Transverse colon (tissue), 4 donors: ENCODE measurements around the gene HUNK. TPM values are rescaled to one million over a fixed set of nuclear protein-coding genes. Genes with fewer than 3 reads are reported as not detected.

Experiments used
- DNase-seq: peaks from one replicate; pipeline ENCODE4 v3.0.0-alpha.2; 2019
- H3K27ac ChIP-seq, 4 donors: fragments of 200-600 bp; sonication (generic); 2 replicates each; pipeline ENCODE4 v1.5.1; 2016 to 2018; ENCODE audit warnings: inconsistent platforms in 4 of 4
- H3K27me3 ChIP-seq: fragments of 200-600 bp; sonication (generic); 2 replicates; pipeline ENCODE4 v1.5.1; 2017; ENCODE audit warnings: inconsistent platforms
- H3K36me3 ChIP-seq, 4 donors: fragments of 200-600 bp; sonication (generic); 2 replicates each; pipeline ENCODE4 v1.5.1; 2017 to 2019; ENCODE audit warnings: inconsistent platforms in 4 of 4
- H3K4me1 ChIP-seq, 4 donors: fragments of 200-600 bp; sonication (generic); 2 replicates each; pipeline ENCODE4 v1.5.1; 2017 to 2020; ENCODE audit warnings: inconsistent platforms in 4 of 4
- H3K4me3 ChIP-seq, 4 donors: fragments of 200-600 bp; sonication (generic); 1 replicate in 1 of 4; 2 replicates in 3 of 4; pipeline versions ENCODE4 v1.5.1 to v1.6.1; 2017 to 2019; ENCODE audit warnings: inconsistent platforms in 4 of 4
- H3K9me3 ChIP-seq, 2 donors: fragments of 200-600 bp; sonication (generic); 2 replicates each; pipeline ENCODE4 v1.5.1; 2017 to 2019; ENCODE audit warnings: inconsistent platforms in 2 of 2
- EP300 ChIP-seq: sonication (generic); formaldehyde crosslinking; IDR thresholded peaks from one replicate; pipeline ENCODE4 v1.6.1; 2017; ENCODE audit warnings: antibody characterized with exemption, low read depth
- POLR2A ChIP-seq: fragments of 450-650 bp; IDR thresholded peaks from one replicate; pipeline ENCODE4 v1.6.1; 2016; ENCODE audit warnings: antibody characterized with exemption, mild to moderate bottlenecking, moderate library complexity
- POLR2AphosphoS5 ChIP-seq, 3 donors: sonication (generic); formaldehyde crosslinking; IDR thresholded peaks; one replicate each; pipeline ENCODE4 v1.6.1; 2016; ENCODE audit warnings: antibody characterized with exemption in 3 of 3
- WGBS, 2 donors: methylation state at CpG; one replicate each; pipeline ENCODE4 v1.1.5; 2018; ENCODE audit warnings: low coverage in 1 of 2; 5-methylcytosine and 5-hydroxymethylcytosine counted together
- in situ Hi-C, 4 donors: fragments of 200-750 bp; cut with MboI; loops; one replicate each; pipeline versions ENCODE4 v1.15.0 to v1.15.1; 2017; ENCODE audit warnings: low sequenced_read_pairs in 3 of 4, low pct_ligation_motif_present in 1 of 4, low pct_unique_long_range_greater_than_20kb in 1 of 4
- intact Hi-C: fragments of 100-400 bp; cut with DNase I; formaldehyde crosslinking; loops from one replicate; pipeline ENCODE4 v1.15.1; 2023; ENCODE audit warnings: low total_unique reads
- total RNA-seq, 4 donors: library from RNA; depleted of rRNA; stranded (reverse); fragments of >200 nt; gene quantifications; one replicate each; pipeline ENCODE4 v1.1.0, GENCODE V29; 2016
- TF ChIP-seq, protein P1 (sequence below), 5 experiments: fragments of 200-600 bp in 3 of 5; fragments of 450-650 bp in 2 of 5; sonication (generic) in 3 of 5; IDR thresholded peaks; 1 replicate in 2 of 5; 2 replicates in 3 of 5; pipeline ENCODE4 v1.5.1; 2016 to 2017; ENCODE audit warnings: antibody characterized with exemption in 5 of 5, inconsistent platforms in 3 of 5, mild to moderate bottlenecking in 2 of 5, moderate library complexity in 1 of 5

Gene HUNK
- total RNA-seq, 4 donors from 2014 or later = 1.8 to 6.7 (median 3.9) TPM

DNA sequence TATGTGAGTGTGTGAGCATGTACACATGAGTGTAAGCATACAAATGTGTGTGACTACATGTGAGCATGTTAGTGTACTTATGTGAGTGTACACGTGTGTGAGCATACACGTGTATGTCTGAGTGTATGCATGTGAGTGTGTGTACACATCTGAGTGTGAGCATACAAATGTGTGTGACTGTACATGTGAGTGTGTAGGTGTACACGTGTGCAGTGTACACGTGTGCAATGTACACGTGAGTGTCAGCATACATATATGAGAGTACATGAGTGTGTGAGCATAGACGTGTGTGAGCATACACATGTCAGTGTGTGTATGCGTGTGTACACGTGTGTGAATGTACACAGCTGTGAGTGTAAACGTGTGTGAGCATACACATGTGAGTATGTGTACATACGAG lies 170.6 kb downstream of the HUNK start:
- H3K4me3 ChIP-seq = no peak overlapping the region
- no peaks in the 10 kb centered on the region for H3K36me3 ChIP-seq
- intact Hi-C loops = loop anchor here (5.0 kb wide), 1 partner anchor 754 kb away; no protein-coding TSS in a partner anchor
- H3K27ac ChIP-seq = no peak overlapping the region
- WGBS, 2 donors = 85 to 97% methylated on average over 9 to 10 of the region's 10 CpGs
- no peaks in the 10 kb centered on the region for H3K4me1 ChIP-seq
- DNase-seq = no peak
- in situ Hi-C loops = no loop called here
- no peaks in the 10 kb centered on the region for H3K27me3 ChIP-seq
- H3K9me3 ChIP-seq = no peaks in the 10 kb centered on the region
- TF ChIP-seq, protein P1, sequence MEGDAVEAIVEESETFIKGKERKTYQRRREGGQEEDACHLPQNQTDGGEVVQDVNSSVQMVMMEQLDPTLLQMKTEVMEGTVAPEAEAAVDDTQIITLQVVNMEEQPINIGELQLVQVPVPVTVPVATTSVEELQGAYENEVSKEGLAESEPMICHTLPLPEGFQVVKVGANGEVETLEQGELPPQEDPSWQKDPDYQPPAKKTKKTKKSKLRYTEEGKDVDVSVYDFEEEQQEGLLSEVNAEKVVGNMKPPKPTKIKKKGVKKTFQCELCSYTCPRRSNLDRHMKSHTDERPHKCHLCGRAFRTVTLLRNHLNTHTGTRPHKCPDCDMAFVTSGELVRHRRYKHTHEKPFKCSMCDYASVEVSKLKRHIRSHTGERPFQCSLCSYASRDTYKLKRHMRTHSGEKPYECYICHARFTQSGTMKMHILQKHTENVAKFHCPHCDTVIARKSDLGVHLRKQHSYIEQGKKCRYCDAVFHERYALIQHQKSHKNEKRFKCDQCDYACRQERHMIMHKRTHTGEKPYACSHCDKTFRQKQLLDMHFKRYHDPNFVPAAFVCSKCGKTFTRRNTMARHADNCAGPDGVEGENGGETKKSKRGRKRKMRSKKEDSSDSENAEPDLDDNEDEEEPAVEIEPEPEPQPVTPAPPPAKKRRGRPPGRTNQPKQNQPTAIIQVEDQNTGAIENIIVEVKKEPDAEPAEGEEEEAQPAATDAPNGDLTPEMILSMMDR (IDR thresholded peaks at IDR 0.05) = no peak
- no peak for TF ChIP-seq POLR2A

DNA sequence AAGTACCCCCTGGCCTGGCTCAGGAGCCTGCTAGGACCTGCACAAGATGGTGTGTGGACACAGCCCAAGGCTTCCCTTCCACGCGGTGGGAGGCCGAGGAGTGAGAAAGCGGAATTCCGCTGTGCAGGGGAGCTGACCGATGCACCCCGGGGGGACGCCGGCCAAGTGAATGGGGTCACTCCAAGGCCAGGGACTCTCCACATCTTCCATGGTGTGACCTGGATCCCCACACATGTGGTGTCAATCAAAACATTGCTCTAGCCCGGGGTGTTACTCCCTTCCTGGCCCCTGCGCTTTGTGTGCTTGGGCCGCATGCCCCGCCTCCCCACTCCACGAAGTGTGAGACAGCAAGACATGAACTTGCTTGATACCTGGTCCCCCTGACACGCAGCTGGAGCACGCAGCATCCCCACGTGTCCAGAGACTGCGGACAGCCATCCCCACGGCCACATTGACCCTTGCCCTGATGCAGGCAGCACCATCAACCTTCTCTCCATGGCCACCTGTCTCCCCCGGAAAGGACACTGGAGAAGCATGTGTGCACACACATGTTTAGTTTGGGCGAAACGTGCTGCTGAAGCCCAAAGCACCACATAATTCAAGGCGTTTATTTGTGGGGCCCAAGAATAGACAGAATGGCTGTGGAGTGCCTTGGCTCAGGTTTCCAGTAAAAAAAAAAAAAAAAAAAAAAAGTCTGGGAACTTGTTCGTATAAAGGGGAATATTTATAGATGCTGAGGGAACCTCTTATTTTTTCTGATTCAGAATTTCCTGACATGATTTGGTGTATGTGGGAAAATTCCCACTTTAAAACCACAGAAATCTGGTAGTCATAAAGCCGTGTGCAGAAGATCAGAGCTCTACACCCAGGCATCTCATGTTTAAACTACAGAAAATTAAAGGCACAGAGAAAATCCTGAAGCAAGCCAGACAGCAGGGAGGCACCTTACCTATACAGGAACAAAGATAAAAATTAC lies 171.7 kb downstream of the HUNK start:
- WGBS, 2 donors = 69% methylated on average over 16 of the region's 25 CpGs; no CpG with 5 or more reads in 1 of the 2 donors
- no peaks in the 10 kb centered on the region for H3K36me3 ChIP-seq
- in situ Hi-C loops (no loop called here), intact Hi-C loops (loop anchor here (5.0 kb wide), 1 partner anchor 753 kb away; no protein-coding TSS in a partner anchor)
- TF ChIP-seq POLR2A (no peak), POLR2AphosphoS5 (IDR thresholded peaks at IDR 0.05) (no peak), EP300 (no peak)
- TF ChIP-seq, protein P1 (IDR thresholded peaks at IDR 0.05) = no peak
- H3K4me3 ChIP-seq = no peak overlapping the region
- DNase-seq = no peak
- H3K27me3 ChIP-seq = no peaks in the 10 kb centered on the region
- no peaks in the 10 kb centered on the region for H3K4me1 ChIP-seq
- H3K9me3 ChIP-seq = no peaks in the 10 kb centered on the region
- H3K27ac ChIP-seq = no peak overlapping the region

DNA sequence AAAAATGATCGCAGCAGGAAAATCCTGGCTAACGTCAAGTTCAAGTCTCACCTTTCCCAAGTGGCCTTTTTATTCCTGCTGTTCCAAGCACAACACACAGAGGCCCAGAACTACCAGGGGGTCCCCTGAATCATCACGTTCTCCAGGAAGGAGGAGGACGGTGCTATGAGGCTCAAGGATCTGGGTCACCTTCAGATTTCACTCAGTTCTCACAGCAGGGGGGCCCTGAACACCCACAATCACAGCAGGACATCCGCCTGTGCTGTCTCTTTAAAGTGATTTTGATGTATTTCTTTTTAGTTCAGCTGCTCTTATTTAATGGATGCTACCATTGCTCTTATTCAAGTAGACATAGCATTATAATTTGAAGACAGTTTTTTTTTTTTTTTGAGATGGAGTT lies 173.4 kb downstream of the HUNK start:
- no peaks in the 10 kb centered on the region for H3K4me1 ChIP-seq
- WGBS, 2 donors = 65 to 66% methylated on average over 3 to 5 of the region's 5 CpGs
- in situ Hi-C loops (no loop called here), intact Hi-C loops (no loop called here)
- no peaks in the 10 kb centered on the region for H3K27me3 ChIP-seq
- no peaks in the 10 kb centered on the region for H3K36me3 ChIP-seq
- TF ChIP-seq, protein P1 (IDR thresholded peaks at IDR 0.05) = no peak
- no peak for TF ChIP-seq POLR2A
- no peak for TF ChIP-seq EP300
- no peak for TF ChIP-seq POLR2AphosphoS5 (IDR thresholded peaks at IDR 0.05)
- H3K27ac ChIP-seq = no peak overlapping the region
- no peaks in the 10 kb centered on the region for H3K9me3 ChIP-seq
- H3K4me3 ChIP-seq = no peak overlapping the region
- DNase-seq = no peak

DNA sequence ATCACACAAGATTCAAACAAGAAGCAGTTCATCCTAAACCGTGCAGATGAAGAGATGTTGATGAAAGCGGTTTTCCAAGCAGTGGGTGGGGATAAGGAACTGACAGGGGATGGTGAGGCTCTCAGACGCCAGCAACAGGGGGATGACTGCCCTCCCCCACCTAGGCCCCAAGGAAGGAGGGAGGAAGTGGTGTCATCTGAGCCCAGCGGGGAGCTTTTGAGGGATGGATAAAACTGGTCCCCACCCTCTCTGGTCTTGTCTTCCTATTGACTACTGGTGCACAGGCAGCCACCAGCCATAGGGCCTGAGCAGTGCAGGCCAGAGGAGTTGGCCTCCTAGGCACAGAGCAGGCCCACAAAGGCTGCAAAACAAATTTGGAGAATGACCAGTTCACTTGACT lies 175.5 kb downstream of the HUNK start:
- TF ChIP-seq POLR2A = no peak
- TF ChIP-seq POLR2AphosphoS5 (IDR thresholded peaks at IDR 0.05) = no peak
- TF ChIP-seq, protein P1 (IDR thresholded peaks at IDR 0.05) = no peak
- no peak for TF ChIP-seq EP300
- Histone ChIP-seq H3K27me3 (no peaks in the 10 kb centered on the region), H3K36me3 (no peaks in the 10 kb centered on the region), H3K4me3 (no peak overlapping the region), H3K27ac (no peak overlapping the region), H3K9me3 (no peaks in the 10 kb centered on the region), H3K4me1 (no peaks in the 10 kb centered on the region)
- intact Hi-C loops (no loop called here), in situ Hi-C loops (no loop called here)
- no peak for DNase-seq
- 64 to 70% methylated on average over 3 to 4 of the region's 4 CpGs for WGBS, 2 donors

Other genes starting within 250 kb of the HUNK start
- gene SOD1, start 213.3 kb upstream of the HUNK start, total RNA-seq = 100 to 1,000 TPM; 117 to 312 (median 256) TPM
- gene SCAF4, start 140.9 kb upstream of the HUNK start, total RNA-seq = 10 to 100 TPM; 23.2 to 31.0 (median 26.8) TPM